HepG2 (cell line): Measurements from ENCODE around the gene TMEM185B. TPM values are rescaled to one million over a fixed set of nuclear protein-coding genes. Genes with fewer than 3 reads are reported as not detected.
A peak's percentile ranks its signal among the peaks of the same experiment; 100 is the strongest.

Experiments
- ATAC-seq: fragments of 200-7000 bp; cut with Tn5 transposase; 3 replicates; pipeline ENCODE4 v1.9.1; 2020; ENCODE audit warnings: mild to moderate bottlenecking, moderate library complexity
- BruUV-seq: library from RNA; stranded (reverse); fragments of 400-500 nt; replicated peaks from 2 replicates; lab custom pipeline; 2021; lab: Mats Ljungman, UMichigan
- CTCF ChIA-PET: fragments of 300-600 bp; formaldehyde crosslinking; extraction: SDS; loops from one replicate; lab custom pipeline; 2021; ENCODE audit warnings: low total read pairs, inconsistent platforms, low intra/inter-chr PET ratio; lab: Yijun Ruan, JAX
- POLR2A ChIA-PET: fragments of 350-600 bp; sonication (Branson Sonifier 250); formaldehyde crosslinking; loops from one replicate; lab custom pipeline; 2020; ENCODE audit warnings: antibody characterized with exemption, inconsistent platforms; lab: Yijun Ruan, JAX
- DNase-seq: peaks from one replicate; pipeline ENCODE4 v3.0.0-alpha.2; 2015; ENCODE audit warnings: low spot score
- FAIRE-seq: peaks from 3 replicates; lab custom pipeline; 2011; peaks lifted over from hg19 to GRCh38; lab: Jason Lieb, UNC
- H2AFZ ChIP-seq: one replicate; pipeline ENCODE4 v1.6.1; 2011; ENCODE audit warnings: low read length, inconsistent platforms
- H3K27ac ChIP-seq: fragments of 300-600 bp; 3 replicates; pipeline ENCODE4 v1.8.0; 2011; ENCODE audit warnings: mixed run types, mild to moderate bottlenecking, mixed read lengths, low read length, inconsistent platforms; ENCODE audit not compliant: insufficient read depth; ENCODE audit errors: extremely low read length
- H3K27me3 ChIP-seq, 2 experiments: fragments of 200-600 bp in 1 of 2; 2 replicates in 1 of 2; 3 replicates in 1 of 2; pipeline versions ENCODE4 v1.6.0 to v1.8.0; 2011; ENCODE audit warnings: low read length in 2 of 2, mild to moderate bottlenecking in 2 of 2, moderate library complexity in 2 of 2, inconsistent platforms in 1 of 2; ENCODE audit not compliant: insufficient read depth in 2 of 2, control insufficient read depth in 1 of 2
- H3K36me3 ChIP-seq, 2 experiments: fragments of 200-600 bp in 1 of 2; replicated peaks in 1 of 2; 2 replicates in 1 of 2; 3 replicates in 1 of 2; pipeline versions ENCODE4 v1.5.1 to v1.8.0; 2011; ENCODE audit warnings: low read length in 2 of 2, inconsistent platforms in 1 of 2; ENCODE audit not compliant: insufficient read depth in 2 of 2, control insufficient read depth in 1 of 2
- H3K4me1 ChIP-seq: 2 replicates; pipeline ENCODE4 v1.5.1; 2012; ENCODE audit warnings: low read length, inconsistent platforms; ENCODE audit not compliant: insufficient read depth
- H3K4me2 ChIP-seq: 2 replicates; pipeline ENCODE4 v1.6.0; 2011; ENCODE audit warnings: low read depth, low read length, inconsistent platforms
- H3K4me3 ChIP-seq, 3 experiments: fragments of 200-600 bp in 1 of 3; sonication (generic), shearing (Covaris generic) in 1 of 3; replicated peaks in 1 of 3; 2 replicates each; pipeline ENCODE4 v1.5.1; 2011 to 2016; ENCODE audit warnings: low read length in 3 of 3, inconsistent platforms in 2 of 3, low read depth in 2 of 3, mild to moderate bottlenecking in 2 of 3, control low read depth in 1 of 3, mixed read lengths in 1 of 3; ENCODE audit not compliant: insufficient read depth in 1 of 3
- H3K79me2 ChIP-seq: one replicate; pipeline ENCODE4 v1.6.1; 2011; ENCODE audit warnings: low read length, inconsistent platforms; ENCODE audit not compliant: insufficient read depth
- H3K9ac ChIP-seq: 2 replicates; pipeline ENCODE4 v1.6.0; 2011; ENCODE audit warnings: mild to moderate bottlenecking, low read depth, low read length, inconsistent platforms; ENCODE audit not compliant: insufficient read depth
- H3K9me3 ChIP-seq: 2 replicates; pipeline ENCODE4 v1.5.1; 2012; ENCODE audit warnings: mild to moderate bottlenecking, low read length
- H4K20me1 ChIP-seq: 2 replicates; pipeline ENCODE4 v1.6.0; 2011; ENCODE audit warnings: inconsistent platforms, mild to moderate bottlenecking, low read length, moderate library complexity; ENCODE audit not compliant: insufficient read depth
- KAT2B ChIP-seq: fragments of 150-350 bp; IDR thresholded peaks from 2 replicates; pipeline ENCODE4 v1.6.1; 2014; ENCODE audit warnings: low read depth, low read length, borderline replicate concordance
- YEATS4 ChIP-seq: sonication (generic); formaldehyde crosslinking; IDR thresholded peaks from 2 replicates; pipeline ENCODE4 v1.4.0; 2020; ENCODE audit warnings: missing genetic modification reagents, borderline replicate concordance
- ZNF205 ChIP-seq: IDR thresholded peaks from 2 replicates; pipeline ENCODE4 v1.6.1; 2018; ENCODE audit warnings: missing biosample characterization, missing genetic modification reagents
- ZNF335 ChIP-seq: sonication (generic); formaldehyde crosslinking; IDR thresholded peaks from 2 replicates; pipeline ENCODE4 v1.4.0; 2020; ENCODE audit warnings: missing genetic modification reagents
- ZNF512 ChIP-seq: sonication (generic); formaldehyde crosslinking; IDR thresholded peaks from 2 replicates; pipeline ENCODE4 v1.4.0; 2020; ENCODE audit warnings: mild to moderate bottlenecking, missing genetic modification reagents
- WGBS: methylation state at CpG from one replicate; pipeline ENCODE4 v1.1.6; 2017; ENCODE audit warnings: low lambda C conversion rate; 5-methylcytosine and 5-hydroxymethylcytosine counted together
- in situ Hi-C: cut with HindIII; loops from 2 replicates; pipeline ENCODE4 v1.10.0; 2017; ENCODE audit warnings: low pct_unique_long_range_greater_than_20kb; ENCODE audit not compliant: extremely low pct_ligation_motif_present
- intact Hi-C: fragments of 100-400 bp; cut with micrococcal nuclease; formaldehyde crosslinking; loops from one replicate; pipeline ENCODE4 v1.10.0; 2022; ENCODE audit not compliant: unreplicated experiment
- polyA plus RNA-seq, 8 experiments: library from polyadenylated mRNA; depleted of rRNA in 3 of 8; stranded (reverse) in 7 of 8; unstranded in 1 of 8; fragments of >200 nt; fragmentation: Illumina TruSeq in 4 of 8; extraction: Trizol in 4 of 8; gene quantifications; 2 replicates each; pipeline versions ENCODE4 v1.2.1 to v1.2.3, GENCODE V29; 2011 to 2016; ENCODE audit warnings: low read depth in 4 of 8, missing spikeins in 1 of 8, mixed read lengths in 1 of 8; ENCODE audit not compliant: insufficient read depth in 1 of 8
- total RNA-seq, 5 experiments: library from RNA; depleted of rRNA; stranded (reverse); fragments of >200 nt; fragmentation: Illumina TruSeq; extraction: Trizol; gene quantifications; 2 replicates each; pipeline ENCODE4 v1.2.3, GENCODE V29; 2016; ENCODE audit warnings: low read depth in 1 of 5

The TMEM185B gene
- total and polyA plus RNA-seq, 2 of the 13 experiments (the other 11 are each of a cell fraction or from before 2014, with no cell fraction given) = 5.6 to 7.0 TPM

GRCh38 chr2:120255986-120256650 is 32.9 kb upstream of the TMEM185B start:
- no peak for ATAC-seq
- TF ChIP-seq ZNF335 (no peak), YEATS4 (no peak), KAT2B (no peak)
- no TSS peak for BruUV-seq
- no peak overlapping the region for H3K4me2 ChIP-seq
- H3K9me3 ChIP-seq = peaks cover 5% of the 10 kb centered on the region; the same call in 1 of the 2 replicates
- intact Hi-C loops = loop anchor here (10.0 kb wide), 1 partner anchor 309 kb away; no protein-coding TSS in a partner anchor
- WGBS = 89% methylated on average over 9 of the region's 9 CpGs
- H3K36me3 ChIP-seq = no peaks in the 10 kb centered on the region
- no peak overlapping the region for H3K9ac ChIP-seq
- POLR2A ChIA-PET = no interaction called here
- no peak overlapping the region for H3K27ac ChIP-seq
- CTCF ChIA-PET = no interaction called here
- no peaks in the 10 kb centered on the region for H4K20me1 ChIP-seq
- H3K4me1 ChIP-seq = peaks cover 58% of the 10 kb centered on the region
- in situ Hi-C loops = no loop called here
- FAIRE-seq = no peak
- H3K4me3 ChIP-seq = no peak overlapping the region
- peaks cover 44% of the 10 kb centered on the region for H3K79me2 ChIP-seq
- no peak for DNase-seq
- no peak overlapping the region for H2AFZ ChIP-seq
- H3K27me3 ChIP-seq = peaks cover under 1 to 3% of the 10 kb centered on the region in 2 experiments; a peak in 2 of 5 replicates

GRCh38 chr2:120255071-120255470 is 31.9 kb upstream of the TMEM185B start:
- BruUV-seq = no TSS peak
- Histone ChIP-seq H3K9me3 (peaks cover under 1% of the 10 kb centered on the region; the same call in 1 of the 2 replicates), H3K4me2 (0 out of 2 replicates have a peak overlapping the region, but pooled peaks have one; percentile 91), H3K36me3 (no peaks in the 10 kb centered on the region), H3K9ac (no peak overlapping the region), H2AFZ (no peak overlapping the region), H3K4me3 (no peak overlapping the region), H3K27me3 (peaks cover 4 to 13% of the 10 kb centered on the region in 2 experiments; a peak in 2 of 5 replicates), H3K27ac (no peak overlapping the region), H3K4me1 (peaks cover 58% of the 10 kb centered on the region), H4K20me1 (no peaks in the 10 kb centered on the region), H3K79me2 (peaks cover 39% of the 10 kb centered on the region)
- ChIA-PET CTCF (no interaction called here), POLR2A (no interaction called here)
- in situ Hi-C loops = no loop called here
- intact Hi-C loops = loop anchor here (10.0 kb wide), 1 partner anchor 310 kb away; no protein-coding TSS in a partner anchor
- TF ChIP-seq ZNF512 (CRISPR knock-in tag) = no peak
- TF ChIP-seq ZNF205 = 0 out of 2 replicates have a peak, but pooled peaks have one; percentile 36
- ATAC-seq (no peak), DNase-seq (no peak), FAIRE-seq (no peak)
- 92% methylated on average over 6 of the region's 6 CpGs for WGBS
